ENCODE results near the gene BTNL8.

DNA sequence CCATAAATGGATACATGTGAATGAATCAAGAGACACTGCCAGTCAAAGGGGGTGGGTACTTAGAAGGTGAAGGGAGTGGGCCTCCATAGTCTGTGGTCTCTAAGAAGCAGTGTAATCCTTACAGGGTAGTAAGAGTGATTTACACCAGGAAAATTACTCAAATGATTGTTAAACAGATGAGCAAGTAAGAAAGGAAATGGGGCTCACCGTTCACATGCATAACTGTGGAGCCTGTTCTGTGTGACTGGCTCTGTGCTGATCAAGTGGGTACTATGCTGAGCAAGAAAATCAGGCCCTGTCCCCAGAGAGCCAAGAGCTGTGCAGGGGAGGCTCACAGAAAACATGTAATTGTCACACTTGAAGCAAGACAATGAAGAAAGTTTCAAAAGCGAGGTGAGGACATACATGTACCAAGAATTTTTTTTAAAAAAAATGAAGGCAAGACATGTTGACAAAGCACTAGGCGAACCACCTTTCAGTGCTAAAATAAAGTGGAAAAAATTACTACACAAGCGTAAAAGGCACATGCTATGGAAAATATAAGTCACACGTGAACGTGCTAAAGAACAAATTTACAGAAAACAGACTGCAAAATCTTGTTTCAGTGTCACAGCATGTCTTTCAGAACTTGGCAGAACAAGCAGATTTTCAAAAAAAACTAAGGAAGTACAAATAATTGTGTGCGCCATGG is 2.5 kb downstream of the BTNL8 start:
- TF ChIP-seq, protein P1, sequence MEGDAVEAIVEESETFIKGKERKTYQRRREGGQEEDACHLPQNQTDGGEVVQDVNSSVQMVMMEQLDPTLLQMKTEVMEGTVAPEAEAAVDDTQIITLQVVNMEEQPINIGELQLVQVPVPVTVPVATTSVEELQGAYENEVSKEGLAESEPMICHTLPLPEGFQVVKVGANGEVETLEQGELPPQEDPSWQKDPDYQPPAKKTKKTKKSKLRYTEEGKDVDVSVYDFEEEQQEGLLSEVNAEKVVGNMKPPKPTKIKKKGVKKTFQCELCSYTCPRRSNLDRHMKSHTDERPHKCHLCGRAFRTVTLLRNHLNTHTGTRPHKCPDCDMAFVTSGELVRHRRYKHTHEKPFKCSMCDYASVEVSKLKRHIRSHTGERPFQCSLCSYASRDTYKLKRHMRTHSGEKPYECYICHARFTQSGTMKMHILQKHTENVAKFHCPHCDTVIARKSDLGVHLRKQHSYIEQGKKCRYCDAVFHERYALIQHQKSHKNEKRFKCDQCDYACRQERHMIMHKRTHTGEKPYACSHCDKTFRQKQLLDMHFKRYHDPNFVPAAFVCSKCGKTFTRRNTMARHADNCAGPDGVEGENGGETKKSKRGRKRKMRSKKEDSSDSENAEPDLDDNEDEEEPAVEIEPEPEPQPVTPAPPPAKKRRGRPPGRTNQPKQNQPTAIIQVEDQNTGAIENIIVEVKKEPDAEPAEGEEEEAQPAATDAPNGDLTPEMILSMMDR (IDR thresholded peaks at IDR 0.05), result no peak
- no peak for TF ChIP-seq EP300 (IDR thresholded peaks at IDR 0.05)

All from upper lobe of left lung (tissue), 4 donors.